HAP-1 (cell line): Measurements from ENCODE around the gene CHCHD5.

Experiments
- DNase-seq, 2 experiments: peaks; one replicate each; pipeline ENCODE4 v3.0.0-alpha.2; 2016 to 2020; ENCODE audit warnings: low spot score in 2 of 2
- H3K27me3 ChIP-seq: fragments of 250-450 bp; sonication (Bioruptor Pico); 2 replicates; pipeline ENCODE4 v1.5.1; 2020; ENCODE audit warnings: low read depth, mild to moderate bottlenecking, moderate library complexity
- H3K36me3 ChIP-seq: fragments of 250-450 bp; sonication (Bioruptor Pico); replicated peaks from 2 replicates; pipeline ENCODE4 v1.5.1; 2020; ENCODE audit warnings: mild to moderate bottlenecking
- H3K4me1 ChIP-seq: fragments of 250-450 bp; sonication (Bioruptor Pico); 2 replicates; pipeline ENCODE4 v1.5.1; 2020; ENCODE audit warnings: mild to moderate bottlenecking
- H3K4me3 ChIP-seq: fragments of 250-450 bp; sonication (Bioruptor Pico); 2 replicates; pipeline ENCODE4 v1.5.1; 2020; ENCODE audit warnings: mild to moderate bottlenecking, moderate library complexity
- H3K9me3 ChIP-seq: fragments of 250-450 bp; sonication (Bioruptor Pico); 2 replicates; pipeline ENCODE4 v1.5.1; 2020; ENCODE audit warnings: mild to moderate bottlenecking, moderate library complexity
- in situ Hi-C: fragments of 300-500 bp; cut with MboI; formaldehyde crosslinking; loops from 3 replicates; pipeline ENCODE4 v1.14.3; 2020; ENCODE audit warnings: low sequenced_read_pairs, inconsistent platforms, mixed read lengths

Gene CHCHD5

DNA sequence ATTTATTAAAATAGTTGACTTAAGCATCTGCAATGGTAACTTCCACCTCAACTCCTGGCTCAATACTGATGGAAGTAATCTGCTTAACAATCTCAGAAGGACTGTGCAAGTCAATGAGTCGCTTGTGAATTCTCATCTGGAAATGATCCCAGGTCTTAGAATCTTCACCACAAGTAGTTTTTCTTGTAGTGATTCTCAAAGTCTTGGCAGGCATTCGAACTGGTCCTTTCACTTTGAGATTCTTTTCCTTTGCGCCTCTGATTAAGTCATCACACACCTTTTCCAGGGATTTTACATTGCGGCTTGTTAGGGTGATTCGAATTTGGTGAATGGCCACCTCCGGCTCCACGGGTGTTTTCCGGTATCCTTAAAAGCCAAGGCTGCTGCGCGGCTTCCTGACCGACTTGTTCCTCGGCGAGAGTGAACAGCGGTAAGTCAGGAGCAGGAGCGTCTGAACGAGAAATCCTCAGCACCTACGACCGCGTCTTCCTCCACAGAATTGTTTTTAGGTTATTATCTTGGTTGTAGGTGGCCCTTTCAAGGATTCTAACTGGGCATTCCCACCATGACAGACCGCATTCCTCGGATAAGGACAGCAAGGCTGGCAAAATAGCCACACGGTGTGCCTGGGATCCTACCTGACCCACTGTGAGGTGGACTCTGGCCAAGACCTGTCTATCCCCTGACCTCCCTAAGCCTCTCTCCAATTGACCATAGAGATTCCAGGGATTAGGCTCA, 37.5 kb downstream of the CHCHD5 start:
- no peak for DNase-seq
- Histone ChIP-seq H3K36me3 (no peaks in the 10 kb centered on the region), H3K4me3 (no peak overlapping the region), H3K9me3 (no peaks in the 10 kb centered on the region), H3K27me3 (no peaks in the 10 kb centered on the region; the same call in 1 of the 2 replicates), H3K4me1 (no peaks in the 10 kb centered on the region)
- in situ Hi-C loops = loop anchor here (10.0 to 25.0 kb wide), 2 partner anchors 103 to 340 kb away; partner anchors contain the start of gene NT5DC4

DNA sequence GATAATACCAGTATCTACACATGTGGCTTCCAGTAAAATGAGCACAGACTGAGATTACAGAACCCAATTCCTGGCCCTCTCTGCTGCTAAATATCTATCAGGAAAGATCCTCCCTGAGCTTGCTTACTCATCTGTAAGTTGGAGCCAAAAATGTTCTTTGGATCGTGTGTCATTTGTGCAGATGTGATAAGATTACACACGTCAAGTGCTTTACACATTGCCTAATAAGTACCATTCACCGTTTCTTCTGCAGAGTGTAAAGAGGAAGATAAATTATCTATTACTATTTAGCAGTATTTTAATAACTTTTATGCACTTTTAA, 38.1 kb downstream of the CHCHD5 start:
- no peak for DNase-seq
- H3K27me3 ChIP-seq = no peaks in the 10 kb centered on the region; the same call in 1 of the 2 replicates
- in situ Hi-C loops = loop anchor here (10.0 to 25.0 kb wide), 2 partner anchors 102 to 340 kb away; partner anchors contain the start of gene NT5DC4
- H3K9me3 ChIP-seq = no peaks in the 10 kb centered on the region
- no peaks in the 10 kb centered on the region for H3K36me3 ChIP-seq
- no peak overlapping the region for H3K4me3 ChIP-seq
- H3K4me1 ChIP-seq = no peaks in the 10 kb centered on the region

DNA sequence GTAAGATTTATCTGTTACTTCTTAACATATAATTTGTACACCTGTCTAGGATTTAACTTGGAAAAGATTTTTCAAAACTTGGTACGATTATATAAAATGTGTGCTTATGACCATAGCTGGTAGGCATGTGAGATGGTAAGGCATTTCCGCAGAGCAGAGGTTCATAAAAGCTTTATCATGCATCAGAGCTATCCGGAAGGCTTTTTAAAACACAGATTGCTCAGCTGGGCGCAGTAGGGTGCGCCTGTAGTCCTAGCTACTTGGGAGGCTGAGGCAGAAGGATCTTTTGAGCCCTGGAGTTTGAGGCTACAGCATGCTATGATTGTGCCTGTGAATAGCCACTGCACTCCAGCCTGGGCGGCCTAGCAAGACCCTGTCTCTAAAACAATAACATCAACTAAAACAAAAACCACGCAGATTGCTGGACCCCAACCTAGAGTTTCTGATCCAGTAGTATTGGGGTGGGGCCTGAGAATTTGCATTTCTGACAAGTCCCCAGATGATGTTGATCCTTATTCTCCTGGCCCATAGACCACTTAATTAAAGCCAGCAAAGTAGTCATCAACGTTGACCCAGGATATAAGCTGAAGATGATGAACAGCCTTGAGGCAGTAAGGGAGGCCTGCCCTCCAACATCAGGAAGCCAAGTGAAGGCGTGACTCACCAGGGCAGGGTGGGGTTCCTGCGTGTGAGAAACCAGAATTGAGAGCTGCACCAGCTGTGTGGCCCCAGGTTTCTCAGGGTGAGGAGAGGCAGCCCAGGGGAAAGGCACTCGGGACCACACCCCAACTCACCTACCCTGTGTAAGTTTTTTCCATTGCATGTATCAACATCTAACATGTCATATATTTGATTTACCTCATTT, 39.7 kb downstream of the CHCHD5 start:
- H3K9me3 ChIP-seq = no peaks in the 10 kb centered on the region
- in situ Hi-C loops = loop anchor here (10.0 to 25.0 kb wide), 2 partner anchors 101 to 338 kb away; partner anchors contain the start of gene NT5DC4
- DNase-seq = no peak

DNA sequence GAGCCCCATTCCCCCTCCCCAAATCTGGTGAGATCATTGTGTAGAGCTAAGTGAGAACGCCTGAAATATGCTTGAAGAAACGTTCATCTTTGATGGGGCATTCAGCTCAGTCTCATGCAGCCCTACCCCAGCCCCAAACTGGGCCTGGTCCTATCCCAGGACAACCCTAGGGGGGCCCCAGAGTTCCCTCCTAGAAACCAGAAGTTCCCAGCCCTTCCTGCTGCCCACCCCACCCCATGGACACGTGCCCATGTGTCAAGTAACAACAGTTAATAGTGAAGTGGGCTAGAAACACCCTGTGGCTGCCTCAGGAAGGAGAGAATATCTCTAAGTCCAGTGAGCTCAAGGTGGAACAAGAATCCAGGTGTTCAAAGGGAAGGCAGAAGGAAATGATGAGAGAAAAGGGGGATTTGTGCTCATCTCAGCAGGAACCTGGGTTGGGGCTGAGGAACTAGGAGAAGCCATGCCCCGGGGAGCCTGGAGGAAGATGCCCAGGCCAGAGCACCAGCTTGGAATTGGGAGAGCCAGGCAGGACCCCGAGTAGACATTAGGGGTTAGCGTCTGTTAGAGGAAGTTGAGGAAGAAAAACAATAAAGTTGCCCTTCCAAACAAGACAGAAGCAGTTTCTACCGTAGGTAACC, 41.2 kb downstream of the CHCHD5 start:
- in situ Hi-C loops = loop anchor here (10.0 kb wide), 1 partner anchor 99 kb away; the partner anchor contains the start of gene NT5DC4
- no peaks in the 10 kb centered on the region for H3K36me3 ChIP-seq
- no peak for DNase-seq
- no peak overlapping the region for H3K4me3 ChIP-seq
- H3K9me3 ChIP-seq = no peaks in the 10 kb centered on the region
- H3K4me1 ChIP-seq = no peaks in the 10 kb centered on the region
- no peaks in the 10 kb centered on the region for H3K27me3 ChIP-seq

More for the DNA sequence above, 39.7 kb downstream of the CHCHD5 start:
- no peaks in the 10 kb centered on the region; the same call in 1 of the 2 replicates for H3K27me3 ChIP-seq
- H3K4me3 ChIP-seq = no peak overlapping the region
- H3K4me1 ChIP-seq = no peaks in the 10 kb centered on the region
- H3K36me3 ChIP-seq = no peaks in the 10 kb centered on the region

DNA sequence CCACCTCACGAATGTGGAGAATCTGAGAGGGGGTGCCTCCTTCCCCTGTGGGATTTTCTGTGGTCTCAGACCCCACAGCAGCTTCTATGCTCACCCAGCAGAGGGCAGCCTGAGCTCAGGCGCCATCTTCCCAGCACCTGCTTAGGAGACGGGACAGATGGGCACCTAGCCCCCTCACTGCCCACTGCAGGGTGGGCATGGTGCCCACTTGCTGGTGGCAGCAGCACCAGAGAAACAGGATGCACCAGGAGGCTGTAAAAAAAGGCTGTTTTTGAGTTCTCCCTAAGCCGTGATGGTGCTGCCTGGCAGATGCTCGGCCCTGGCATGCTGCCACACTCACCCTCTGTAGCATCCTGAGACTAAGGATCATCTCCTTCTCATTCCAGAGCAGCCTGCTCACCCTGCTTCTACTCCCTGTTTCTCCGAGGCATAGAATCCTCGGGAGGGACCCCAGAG, 42.2 kb downstream of the CHCHD5 start:
- no peak overlapping the region for H3K4me3 ChIP-seq
- in situ Hi-C loops = loop anchor here (10.0 kb wide), 1 partner anchor 98 kb away; the partner anchor contains the start of gene NT5DC4

DNA sequence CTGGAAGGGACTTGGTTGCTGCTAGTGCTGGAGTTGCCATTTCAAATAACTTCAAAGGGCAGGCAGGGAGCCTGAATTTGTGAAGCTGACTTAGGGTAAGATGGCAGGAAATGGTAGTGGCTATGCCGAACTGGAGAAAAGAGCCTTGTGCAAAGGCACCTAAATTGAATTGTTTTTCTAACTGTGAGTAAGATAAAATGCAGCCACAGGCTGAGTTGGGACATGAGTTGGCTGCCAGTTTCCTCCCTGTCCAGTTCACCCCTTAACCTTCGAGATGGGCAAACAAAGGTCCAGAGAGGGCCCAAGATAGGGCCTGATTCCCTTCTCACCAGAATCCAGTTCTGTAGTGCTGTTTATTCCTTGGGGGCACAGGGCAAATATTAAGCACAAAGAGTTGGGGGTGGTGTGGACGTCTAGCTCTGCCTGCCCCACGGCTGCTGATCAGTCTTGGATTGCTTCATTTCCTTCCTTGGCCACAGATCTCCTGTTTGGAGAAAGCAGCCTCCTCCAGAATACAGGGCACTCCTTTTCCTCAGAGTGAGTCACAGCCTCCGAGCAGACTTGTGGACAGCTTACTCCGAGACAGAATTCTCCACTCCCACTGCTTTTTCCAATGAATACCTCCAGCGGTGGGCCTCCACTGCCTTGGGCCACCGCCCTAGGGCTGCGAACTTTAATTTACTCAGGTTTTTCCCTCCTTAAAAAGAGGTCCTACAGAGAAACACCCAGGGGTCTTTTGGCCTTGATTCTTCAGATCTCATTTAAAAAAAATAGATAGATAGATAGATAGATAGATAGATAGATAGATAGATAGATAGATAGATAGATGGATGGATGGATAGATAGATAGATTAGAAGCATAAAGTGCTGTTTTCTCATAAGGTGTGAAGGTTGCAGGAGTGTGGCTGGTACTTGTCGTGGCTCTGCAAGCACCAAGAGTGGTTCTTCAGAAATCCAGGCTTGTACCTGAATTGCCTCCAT, 42.9 kb downstream of the CHCHD5 start:
- Histone ChIP-seq H3K27me3 (no peaks in the 10 kb centered on the region), H3K9me3 (no peaks in the 10 kb centered on the region), H3K36me3 (no peaks in the 10 kb centered on the region), H3K4me1 (no peaks in the 10 kb centered on the region), H3K4me3 (no peak overlapping the region)
- DNase-seq = no peak
- in situ Hi-C loops = loop anchor here (10.0 kb wide), 1 partner anchor 97 kb away; the partner anchor contains the start of gene NT5DC4

More for the DNA sequence above, 42.2 kb downstream of the CHCHD5 start:
- no peaks in the 10 kb centered on the region for H3K27me3 ChIP-seq
- H3K36me3 ChIP-seq = no peaks in the 10 kb centered on the region
- no peaks in the 10 kb centered on the region for H3K9me3 ChIP-seq
- peak; percentile 34 to 68 for DNase-seq
- no peaks in the 10 kb centered on the region for H3K4me1 ChIP-seq

DNA sequence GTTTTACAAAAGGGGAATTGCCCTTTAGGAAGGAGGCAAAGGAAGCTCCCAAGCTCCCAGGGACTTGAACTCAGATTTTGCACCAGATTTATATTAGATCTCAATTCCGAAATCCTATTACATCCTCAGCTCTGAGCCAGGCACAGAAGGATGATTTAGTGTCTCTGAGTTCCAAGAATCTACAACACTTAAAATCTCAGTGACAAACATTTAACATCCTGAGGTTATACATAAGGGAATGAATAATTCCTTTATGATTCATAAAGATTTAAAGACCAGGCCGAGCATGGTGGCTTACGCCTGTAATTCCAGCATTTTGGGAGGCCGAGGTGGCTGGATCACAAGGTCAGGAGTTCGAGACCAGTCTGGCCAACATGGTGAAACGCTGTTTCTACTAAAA, 44.8 kb downstream of the CHCHD5 start:
- in situ Hi-C loops = loop anchor here (10.0 kb wide), 1 partner anchor 96 kb away; the partner anchor contains the start of gene NT5DC4
- Histone ChIP-seq H3K27me3 (no peaks in the 10 kb centered on the region), H3K4me3 (no peak overlapping the region), H3K4me1 (no peaks in the 10 kb centered on the region), H3K36me3 (no peaks in the 10 kb centered on the region), H3K9me3 (no peaks in the 10 kb centered on the region)
- no peak for DNase-seq

DNA sequence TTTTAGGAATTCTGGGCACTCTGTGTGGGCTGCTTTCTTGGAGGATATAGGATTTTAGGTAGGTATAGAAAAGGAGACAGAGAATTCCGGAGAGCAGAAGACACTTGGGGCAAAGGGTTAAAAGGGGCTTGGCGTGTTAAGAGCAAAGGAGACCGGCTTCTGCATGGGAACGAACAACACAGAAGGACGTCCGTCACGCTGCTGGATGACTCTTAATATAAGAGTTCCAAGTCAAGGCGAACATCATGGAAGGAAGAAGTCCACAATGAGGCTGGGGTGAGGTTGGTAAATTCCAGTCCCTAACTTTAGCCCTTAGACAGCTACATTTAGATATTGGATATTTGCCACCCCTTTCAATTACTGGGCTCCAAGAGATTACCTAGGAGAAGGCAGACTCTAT, 45.4 kb downstream of the CHCHD5 start:
- H3K9me3 ChIP-seq = no peaks in the 10 kb centered on the region
- DNase-seq = no peak
- H3K27me3 ChIP-seq = no peaks in the 10 kb centered on the region
- no peak overlapping the region for H3K4me3 ChIP-seq
- no peaks in the 10 kb centered on the region for H3K36me3 ChIP-seq
- no peaks in the 10 kb centered on the region for H3K4me1 ChIP-seq
- in situ Hi-C loops = loop anchor here (10.0 kb wide), 1 partner anchor 95 kb away; the partner anchor contains the start of gene NT5DC4

DNA sequence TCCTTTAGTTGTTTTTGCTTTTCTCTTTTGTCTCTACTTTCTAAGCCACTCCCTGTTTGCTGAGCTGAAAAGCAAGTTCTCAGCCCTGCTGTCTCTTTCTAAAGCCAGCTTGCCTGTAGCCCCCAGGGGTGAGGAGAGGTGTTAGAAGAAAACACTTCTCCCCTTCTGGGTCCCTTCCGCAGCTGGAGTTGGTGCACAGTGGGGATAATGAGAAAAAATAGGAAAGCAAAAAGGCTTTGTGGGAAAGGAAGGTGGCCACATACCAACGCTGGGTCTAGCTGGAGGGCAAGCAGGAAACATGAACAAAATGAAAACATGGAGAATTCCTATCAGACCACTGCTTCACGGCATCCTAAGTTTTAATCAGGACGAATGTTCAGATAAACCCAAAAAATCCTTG, 45.9 kb downstream of the CHCHD5 start:
- Histone ChIP-seq H3K4me3 (no peak overlapping the region), H3K27me3 (no peaks in the 10 kb centered on the region), H3K36me3 (no peaks in the 10 kb centered on the region), H3K9me3 (no peaks in the 10 kb centered on the region), H3K4me1 (no peaks in the 10 kb centered on the region)
- in situ Hi-C loops = no loop called here
- DNase-seq = no peak

DNA sequence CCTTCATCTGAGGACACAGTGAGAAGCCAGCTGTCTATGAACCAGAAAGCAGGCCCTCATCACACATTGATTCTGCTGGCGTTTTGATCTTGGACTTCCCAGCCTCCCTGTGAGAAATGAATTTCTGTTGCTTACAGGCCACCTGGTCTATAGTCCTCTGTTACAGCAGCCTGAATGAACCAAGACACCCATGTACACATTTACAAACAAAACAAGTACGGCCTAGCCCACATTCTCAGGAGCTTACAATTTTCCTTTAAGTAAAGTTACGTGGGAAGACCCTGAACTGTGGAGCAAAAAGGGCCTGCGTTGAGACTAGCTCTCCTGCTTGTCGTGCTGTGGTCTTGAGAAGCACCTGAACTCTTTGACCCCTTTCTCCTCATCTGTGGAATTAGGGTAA, 49.3 kb downstream of the CHCHD5 start:
- no peak for DNase-seq
- no peaks in the 10 kb centered on the region for H3K36me3 ChIP-seq
- no peaks in the 10 kb centered on the region for H3K27me3 ChIP-seq
- no peak overlapping the region for H3K4me3 ChIP-seq
- H3K4me1 ChIP-seq = no peaks in the 10 kb centered on the region
- H3K9me3 ChIP-seq = no peaks in the 10 kb centered on the region
- in situ Hi-C loops = no loop called here

DNA sequence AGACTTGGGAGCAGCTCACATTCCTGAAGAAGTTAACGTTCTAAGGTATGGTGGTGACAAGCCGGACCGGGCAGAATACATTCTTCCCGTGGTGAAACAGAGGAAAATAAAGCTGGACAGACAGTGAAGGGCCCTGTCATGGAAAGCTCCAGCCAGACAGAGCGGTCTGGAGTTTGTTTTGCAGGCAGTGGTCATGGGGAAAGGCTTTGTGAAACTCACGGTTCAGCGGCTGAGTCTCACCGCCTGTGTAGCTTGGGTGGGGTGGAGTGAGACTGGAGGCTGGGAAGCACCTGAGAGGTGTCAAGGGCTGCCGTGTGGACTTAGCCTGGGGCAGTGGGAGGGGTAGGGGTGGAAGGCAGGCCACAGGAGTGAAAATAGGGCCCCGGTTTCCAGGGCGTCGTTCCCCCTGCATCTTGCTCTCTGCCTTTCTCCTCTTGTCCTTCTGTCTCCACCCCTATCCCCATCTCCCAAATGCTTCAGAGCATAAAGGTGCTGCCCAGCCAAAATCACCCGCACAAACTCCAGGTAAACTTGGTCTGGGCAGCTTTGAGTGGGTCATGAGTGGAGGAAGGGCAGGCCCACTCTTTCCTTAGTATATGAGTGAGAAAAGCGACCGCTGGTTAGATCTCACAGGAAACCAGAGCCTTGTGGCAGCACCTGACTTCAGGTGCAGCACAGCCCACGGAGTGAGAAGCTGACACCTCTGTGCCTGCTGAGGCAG, 49.9 kb downstream of the CHCHD5 start:
- Histone ChIP-seq H3K9me3 (no peaks in the 10 kb centered on the region), H3K4me3 (no peak overlapping the region), H3K4me1 (no peaks in the 10 kb centered on the region), H3K36me3 (no peaks in the 10 kb centered on the region), H3K27me3 (no peaks in the 10 kb centered on the region)
- in situ Hi-C loops = no loop called here
- no peak for DNase-seq

DNA sequence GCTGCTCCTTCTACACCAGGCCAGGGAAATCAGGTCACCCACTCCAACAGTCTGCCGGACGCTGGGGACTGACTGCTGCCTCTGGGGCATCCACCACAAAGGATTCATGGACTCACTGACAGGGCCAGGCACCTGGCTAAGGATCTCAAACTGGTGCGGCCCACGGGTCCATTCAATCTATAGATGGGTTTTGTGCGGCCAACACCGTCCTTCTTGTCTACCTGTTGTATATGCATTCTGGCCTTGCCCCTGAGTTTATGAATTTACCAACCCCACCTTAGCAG, 50.4 kb downstream of the CHCHD5 start:
- DNase-seq = no peak
- in situ Hi-C loops = no loop called here

More for the DNA sequence above, 50.4 kb downstream of the CHCHD5 start:
- Histone ChIP-seq H3K36me3 (no peaks in the 10 kb centered on the region), H3K9me3 (no peaks in the 10 kb centered on the region), H3K4me3 (no peak overlapping the region), H3K27me3 (no peaks in the 10 kb centered on the region), H3K4me1 (no peaks in the 10 kb centered on the region)
